ENCODE data around the gene DENND2A. TPM values are rescaled to one million over a fixed set of nuclear protein-coding genes. Genes with fewer than 3 reads are reported as not detected.
A peak's percentile ranks its signal among the peaks of the same experiment; 100 is the strongest.

Gene DENND2A
- polyA plus RNA-seq, 2 of the 4 experiments (the other 2 are of a cell fraction), result 0.37 to 0.63 TPM

DNA sequence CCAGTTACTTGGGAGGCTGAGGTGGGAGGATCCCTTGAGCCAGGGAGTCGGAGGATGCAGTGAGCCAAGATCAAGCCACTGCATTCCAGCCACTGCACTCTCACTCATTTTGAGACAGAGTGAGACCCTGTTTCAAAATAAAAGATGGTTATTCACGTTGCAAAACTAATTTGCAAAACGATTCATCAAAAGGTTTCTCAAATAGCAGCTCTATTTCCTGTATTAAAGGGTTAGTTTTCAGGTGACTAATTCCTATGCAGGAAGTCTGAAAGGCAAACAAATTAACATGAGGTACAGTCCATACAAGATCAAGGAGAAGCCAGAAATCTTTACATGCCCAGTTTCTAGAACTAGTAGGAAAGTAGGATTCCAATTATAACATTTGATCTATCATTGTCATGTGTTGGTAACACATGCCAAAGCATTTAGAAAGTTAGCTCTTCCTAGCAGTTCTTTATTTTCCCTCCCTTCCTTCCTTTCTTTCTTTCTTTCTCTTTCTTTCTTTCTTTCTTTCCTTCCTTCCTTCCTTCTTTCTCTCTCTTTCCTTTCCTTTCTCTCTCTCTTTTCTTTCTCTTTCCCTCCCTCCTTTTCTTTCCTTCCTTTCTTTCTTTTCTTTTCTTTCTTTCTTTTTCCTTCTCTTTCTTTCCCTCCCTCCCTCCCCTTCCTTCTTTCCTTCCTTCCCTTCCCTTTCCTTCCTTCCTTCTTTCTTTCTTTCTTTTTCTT lies 49.3 kb downstream of the DENND2A start:
- DNase-seq (ENCODE audit: low read depth in 1 of 2, low spot score in 1 of 2) (no peak), FAIRE-seq (no peak)
- POLR2A ChIA-PET, result interaction anchor here (0.6 kb wide), 1 partner anchor 49 kb away, joined by 5 read pairs; no protein-coding TSS in a partner anchor

DNA sequence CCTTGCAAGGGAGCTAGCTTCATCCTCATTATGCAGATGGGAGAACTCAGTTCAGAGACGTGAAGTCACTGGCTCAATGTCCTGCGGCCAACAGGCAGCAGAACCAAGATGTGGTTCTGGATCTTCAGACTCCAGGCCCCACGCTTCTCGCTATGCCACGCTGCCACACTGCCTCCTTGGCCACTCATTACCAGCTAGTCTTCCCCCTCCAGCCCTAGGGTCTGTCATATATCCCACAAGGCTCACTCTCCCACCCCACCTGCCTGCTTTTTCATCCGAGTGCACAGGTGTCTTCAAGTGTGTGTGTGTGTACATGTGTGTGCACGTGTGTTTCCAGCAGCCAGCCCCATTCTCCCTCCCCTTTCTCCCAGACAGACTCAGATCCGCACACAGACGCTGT lies 53.4 kb downstream of the DENND2A start:
- WGBS (ENCODE audit: missing lambda C conversion rate), result 81% methylated on average over 9 of the region's 9 CpGs
- Histone ChIP-seq H3K9me3 (no peaks in the 10 kb centered on the region), H3K4me1 (0 out of 3 replicates have a peak, but pooled peaks cover 3% of the 10 kb centered on the region), H3K4me3 (no peak overlapping the region), H3K27ac (no peak overlapping the region), H3K4me2 (no peak overlapping the region)
- FAIRE-seq (no peak), DNase-seq (ENCODE audit: low read depth in 1 of 2, low spot score in 1 of 2) (no peak), ATAC-seq (0 out of 6 replicates have a peak, but pooled peaks of 1 of the 2 experiments have one; percentile 19)
- POLR2A ChIA-PET, result no interaction called here
- CTCF ChIA-PET, result interaction anchor here (1.7 to 1.8 kb wide), 2 partner anchors 66 to 68 kb away, joined by 6 to 8 read pairs; no protein-coding TSS in a partner anchor
- no peak for TF ChIP-seq ZSCAN20 (CRISPR knock-in tag; IDR thresholded peaks at IDR 0.05)
- no peak for TF ChIP-seq POLR2AphosphoS2 (conservative IDR thresholded peaks at IDR 0.05; ENCODE audit: low read length)
- no peak for TF ChIP-seq POLR2A (IDR thresholded peaks at IDR 0.05; ENCODE audit: low read length)
- TF ChIP-seq GATA3 (IDR thresholded peaks at IDR 0.05; ENCODE audit: borderline replicate concordance), result no peak
- no peak for TF ChIP-seq RAD21 (conservative IDR thresholded peaks at IDR 0.05 in 1 of 2, IDR thresholded peaks at IDR 0.05 in 1 of 2)
- no peak for TF ChIP-seq CHD2 (IDR thresholded peaks at IDR 0.05; ENCODE audit: low read length, partially characterized antibody)
- no peak for TF ChIP-seq ZC3H11A (IDR thresholded peaks at IDR 0.05)
- TF ChIP-seq, protein P1, sequence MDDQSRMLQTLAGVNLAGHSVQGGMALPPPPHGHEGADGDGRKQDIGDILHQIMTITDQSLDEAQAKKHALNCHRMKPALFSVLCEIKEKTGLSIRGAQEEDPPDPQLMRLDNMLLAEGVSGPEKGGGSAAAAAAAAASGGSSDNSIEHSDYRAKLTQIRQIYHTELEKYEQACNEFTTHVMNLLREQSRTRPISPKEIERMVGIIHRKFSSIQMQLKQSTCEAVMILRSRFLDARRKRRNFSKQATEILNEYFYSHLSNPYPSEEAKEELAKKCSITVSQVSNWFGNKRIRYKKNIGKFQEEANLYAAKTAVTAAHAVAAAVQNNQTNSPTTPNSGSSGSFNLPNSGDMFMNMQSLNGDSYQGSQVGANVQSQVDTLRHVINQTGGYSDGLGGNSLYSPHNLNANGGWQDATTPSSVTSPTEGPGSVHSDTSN (IDR thresholded peaks at IDR 0.05), result no peak
- no peak for TF ChIP-seq BHLHE40 (IDR thresholded peaks at IDR 0.05; ENCODE audit: low read depth, low read length)
- no peak for TF ChIP-seq TP53 (CRISPR knock-in tag; IDR thresholded peaks at IDR 0.05)

More for the DNA sequence above, 49.3 kb downstream of the DENND2A start:
- CTCF ChIA-PET, result interaction anchor here (1.3 to 1.8 kb wide), 3 partner anchors 10 to 73 kb away, joined by 3 to 6 read pairs (median 3); no protein-coding TSS in a partner anchor
- TF ChIP-seq NPAS2 (CRISPR knock-in tag; IDR thresholded peaks at IDR 0.05; ENCODE audit: borderline replicate concordance) (no peak), RAD21 (conservative IDR thresholded peaks at IDR 0.05 in 1 of 2, IDR thresholded peaks at IDR 0.05 in 1 of 2) (no peak), ZC3H11A (IDR thresholded peaks at IDR 0.05) (no peak), CHD2 (IDR thresholded peaks at IDR 0.05; ENCODE audit: low read length, partially characterized antibody) (no peak), RARB (CRISPR knock-in tag; IDR thresholded peaks at IDR 0.05) (no peak), CEBPB (IDR thresholded peaks at IDR 0.05) (no peak), HOXB5 (CRISPR knock-in tag; IDR thresholded peaks at IDR 0.05) (no peak), SREBF2 (IDR thresholded peaks at IDR 0.05) (no peak), EHMT2 (IDR thresholded peaks at IDR 0.05; ENCODE audit: low read depth) (no peak), CHD4 (IDR thresholded peaks at IDR 0.05; ENCODE audit: borderline replicate concordance) (no peak), MAZ (IDR thresholded peaks at IDR 0.05; ENCODE audit: borderline replicate concordance, low read depth, low read length) (no peak)
- TF ChIP-seq, protein P2, sequence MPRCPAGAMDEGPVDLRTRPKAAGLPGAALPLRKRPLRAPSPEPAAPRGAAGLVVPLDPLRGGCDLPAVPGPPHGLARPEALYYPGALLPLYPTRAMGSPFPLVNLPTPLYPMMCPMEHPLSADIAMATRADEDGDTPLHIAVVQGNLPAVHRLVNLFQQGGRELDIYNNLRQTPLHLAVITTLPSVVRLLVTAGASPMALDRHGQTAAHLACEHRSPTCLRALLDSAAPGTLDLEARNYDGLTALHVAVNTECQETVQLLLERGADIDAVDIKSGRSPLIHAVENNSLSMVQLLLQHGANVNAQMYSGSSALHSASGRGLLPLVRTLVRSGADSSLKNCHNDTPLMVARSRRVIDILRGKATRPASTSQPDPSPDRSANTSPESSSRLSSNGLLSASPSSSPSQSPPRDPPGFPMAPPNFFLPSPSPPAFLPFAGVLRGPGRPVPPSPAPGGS (IDR thresholded peaks at IDR 0.05), result no peak
- TF ChIP-seq, protein P3, sequence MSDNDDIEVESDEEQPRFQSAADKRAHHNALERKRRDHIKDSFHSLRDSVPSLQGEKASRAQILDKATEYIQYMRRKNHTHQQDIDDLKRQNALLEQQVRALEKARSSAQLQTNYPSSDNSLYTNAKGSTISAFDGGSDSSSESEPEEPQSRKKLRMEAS (IDR thresholded peaks at IDR 0.05), result no peak
- Histone ChIP-seq H3K4me2 (no peak overlapping the region), H3K9me3 (no peaks in the 10 kb centered on the region), H3K4me3 (no peak overlapping the region), H3K4me1 (peaks cover 10% of the 10 kb centered on the region; the same call in 1 of the 3 replicates), H3K27ac (no peak overlapping the region)
- 41% methylated on average over 3 of the region's 3 CpGs for WGBS (ENCODE audit: missing lambda C conversion rate)
- ATAC-seq, result no peak

DNA sequence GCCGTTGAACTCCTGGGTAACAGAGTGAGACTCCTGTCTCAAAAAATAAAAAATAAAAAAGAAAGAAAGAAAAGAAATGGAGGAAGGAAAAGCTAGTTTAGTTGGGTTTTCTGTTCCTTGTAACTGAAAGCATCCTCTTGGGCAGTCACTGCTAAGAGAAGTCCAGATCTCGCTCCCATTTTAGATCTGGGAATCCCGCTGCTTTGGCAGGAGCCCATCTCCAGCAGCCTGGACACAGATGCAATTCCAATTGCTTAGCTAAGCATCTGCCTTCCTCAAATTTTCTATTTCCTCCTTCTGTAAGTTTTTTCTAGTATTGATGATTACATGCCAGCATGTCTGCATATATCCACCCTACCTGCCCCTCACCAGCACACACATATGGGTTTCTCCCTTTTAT lies 54.1 kb downstream of the DENND2A start:
- Histone ChIP-seq H3K4me3 (no peak overlapping the region), H3K27ac (no peak overlapping the region), H3K4me1 (0 out of 3 replicates have a peak, but pooled peaks cover 3% of the 10 kb centered on the region), H3K4me2 (no peak overlapping the region), H3K9me3 (no peaks in the 10 kb centered on the region)
- ChIA-PET POLR2A (no interaction called here), CTCF (interaction anchor here (1.7 to 1.8 kb wide), 2 partner anchors 67 to 68 kb away, joined by 6 to 8 read pairs; no protein-coding TSS in a partner anchor)
- DNase-seq (ENCODE audit: low read depth in 1 of 2, low spot score in 1 of 2), result no peak
- no peak for FAIRE-seq
- WGBS (ENCODE audit: missing lambda C conversion rate), result 80% methylated on average over 3 of the region's 3 CpGs
- ATAC-seq, result no peak
- TF ChIP-seq HDAC2 (IDR thresholded peaks at IDR 0.05), result no peak
- TF ChIP-seq SMC3 (IDR thresholded peaks at IDR 0.05), result no peak
- no peak for TF ChIP-seq NPAS2 (CRISPR knock-in tag; IDR thresholded peaks at IDR 0.05; ENCODE audit: borderline replicate concordance)
- TF ChIP-seq, protein P4, sequence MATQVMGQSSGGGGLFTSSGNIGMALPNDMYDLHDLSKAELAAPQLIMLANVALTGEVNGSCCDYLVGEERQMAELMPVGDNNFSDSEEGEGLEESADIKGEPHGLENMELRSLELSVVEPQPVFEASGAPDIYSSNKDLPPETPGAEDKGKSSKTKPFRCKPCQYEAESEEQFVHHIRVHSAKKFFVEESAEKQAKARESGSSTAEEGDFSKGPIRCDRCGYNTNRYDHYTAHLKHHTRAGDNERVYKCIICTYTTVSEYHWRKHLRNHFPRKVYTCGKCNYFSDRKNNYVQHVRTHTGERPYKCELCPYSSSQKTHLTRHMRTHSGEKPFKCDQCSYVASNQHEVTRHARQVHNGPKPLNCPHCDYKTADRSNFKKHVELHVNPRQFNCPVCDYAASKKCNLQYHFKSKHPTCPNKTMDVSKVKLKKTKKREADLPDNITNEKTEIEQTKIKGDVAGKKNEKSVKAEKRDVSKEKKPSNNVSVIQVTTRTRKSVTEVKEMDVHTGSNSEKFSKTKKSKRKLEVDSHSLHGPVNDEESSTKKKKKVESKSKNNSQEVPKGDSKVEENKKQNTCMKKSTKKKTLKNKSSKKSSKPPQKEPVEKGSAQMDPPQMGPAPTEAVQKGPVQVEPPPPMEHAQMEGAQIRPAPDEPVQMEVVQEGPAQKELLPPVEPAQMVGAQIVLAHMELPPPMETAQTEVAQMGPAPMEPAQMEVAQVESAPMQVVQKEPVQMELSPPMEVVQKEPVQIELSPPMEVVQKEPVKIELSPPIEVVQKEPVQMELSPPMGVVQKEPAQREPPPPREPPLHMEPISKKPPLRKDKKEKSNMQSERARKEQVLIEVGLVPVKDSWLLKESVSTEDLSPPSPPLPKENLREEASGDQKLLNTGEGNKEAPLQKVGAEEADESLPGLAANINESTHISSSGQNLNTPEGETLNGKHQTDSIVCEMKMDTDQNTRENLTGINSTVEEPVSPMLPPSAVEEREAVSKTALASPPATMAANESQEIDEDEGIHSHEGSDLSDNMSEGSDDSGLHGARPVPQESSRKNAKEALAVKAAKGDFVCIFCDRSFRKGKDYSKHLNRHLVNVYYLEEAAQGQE (IDR thresholded peaks at IDR 0.05), result no peak
- TF ChIP-seq, protein P5, sequence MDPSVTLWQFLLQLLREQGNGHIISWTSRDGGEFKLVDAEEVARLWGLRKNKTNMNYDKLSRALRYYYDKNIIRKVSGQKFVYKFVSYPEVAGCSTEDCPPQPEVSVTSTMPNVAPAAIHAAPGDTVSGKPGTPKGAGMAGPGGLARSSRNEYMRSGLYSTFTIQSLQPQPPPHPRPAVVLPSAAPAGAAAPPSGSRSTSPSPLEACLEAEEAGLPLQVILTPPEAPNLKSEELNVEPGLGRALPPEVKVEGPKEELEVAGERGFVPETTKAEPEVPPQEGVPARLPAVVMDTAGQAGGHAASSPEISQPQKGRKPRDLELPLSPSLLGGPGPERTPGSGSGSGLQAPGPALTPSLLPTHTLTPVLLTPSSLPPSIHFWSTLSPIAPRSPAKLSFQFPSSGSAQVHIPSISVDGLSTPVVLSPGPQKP (IDR thresholded peaks at IDR 0.05; ENCODE audit: low read depth, low read length), result no peak
- no peak for TF ChIP-seq EP300 (IDR thresholded peaks at IDR 0.05)
- no peak for TF ChIP-seq ZFP36 (IDR thresholded peaks at IDR 0.05; ENCODE audit: borderline replicate concordance, partially characterized antibody)
- TF ChIP-seq PHF8 (IDR thresholded peaks at IDR 0.05; ENCODE audit: borderline replicate concordance, low read depth), result no peak

Measured in A549 (cell line).